Measurements from ENCODE around the gene EXD3. TPM values are rescaled to one million over a fixed set of nuclear protein-coding genes. Genes with fewer than 3 reads are reported as not detected.
A peak's percentile ranks its signal among the peaks of the same experiment; 100 is the strongest.

The EXD3 gene
- total and polyA plus RNA-seq, 2 of the 13 experiments (the other 11 are each of a cell fraction or from before 2014, with no cell fraction given), result 2.7 to 4.8 TPM

DNA sequence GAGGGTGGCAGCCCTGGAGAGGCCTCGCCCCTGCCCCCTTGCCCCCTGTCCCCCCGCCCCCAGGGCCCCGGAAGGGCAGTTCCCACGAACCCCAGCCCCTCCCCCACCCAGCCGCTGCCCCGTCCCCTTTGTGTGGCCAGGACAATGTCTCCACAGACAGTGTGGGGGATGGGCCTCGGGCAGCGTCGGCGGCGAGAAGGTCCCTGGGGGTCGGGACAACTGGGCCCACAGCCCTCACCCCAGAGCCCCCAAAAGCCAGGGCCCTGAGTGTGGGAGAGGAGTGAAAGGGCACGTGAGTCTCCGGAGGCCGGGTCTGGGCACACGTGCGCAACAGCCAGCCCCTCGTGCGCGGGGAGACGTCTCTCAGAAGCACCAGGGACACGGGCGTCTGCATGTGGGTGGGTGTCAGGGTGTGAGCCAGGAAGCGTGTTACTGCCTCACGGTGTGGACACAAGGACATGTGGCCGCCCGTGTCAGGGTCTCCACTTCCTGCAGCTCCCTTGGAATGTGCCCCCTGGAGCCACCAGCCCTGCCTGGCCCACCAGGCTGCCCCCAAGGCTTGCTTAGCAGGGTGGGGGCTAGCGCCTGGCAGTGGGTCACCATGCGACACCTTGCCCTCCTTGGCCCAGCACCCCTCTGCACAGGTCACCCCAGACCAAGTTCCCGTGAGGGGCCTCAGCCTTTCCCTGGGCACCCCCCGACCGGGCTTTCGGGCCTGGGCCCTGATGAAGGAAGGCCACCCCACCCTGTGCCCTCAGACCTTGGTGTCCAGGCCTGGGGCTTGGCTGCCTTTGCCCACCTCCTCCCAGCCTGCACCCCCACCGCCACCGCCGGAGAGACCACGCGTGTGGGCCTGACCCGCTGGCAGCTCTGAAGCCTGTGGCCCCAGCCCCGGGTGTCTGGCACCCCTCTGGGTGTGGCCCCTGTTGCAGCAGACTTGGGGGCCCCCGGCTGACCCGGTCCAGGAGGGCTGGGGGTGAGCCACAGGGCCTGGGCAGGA, 108.1 kb downstream of the EXD3 start (continued):
- no peak for TF ChIP-seq ZNF598 (CRISPR knock-in tag; IDR thresholded peaks at IDR 0.05; ENCODE audit: borderline replicate concordance)
- TF ChIP-seq SOX13 (IDR thresholded peaks at IDR 0.05), result no peak
- peak in 1 of 2 experiments; percentile 24; a peak in 1 of 4 replicates for TF ChIP-seq SOX13 (CRISPR knock-in tag; conservative IDR thresholded peaks at IDR 0.05 in 1 of 2, IDR thresholded peaks at IDR 0.05 in 1 of 2)
- no peak for TF ChIP-seq HIVEP1 (CRISPR knock-in tag; IDR thresholded peaks at IDR 0.05)
- TF ChIP-seq ZBTB38 (CRISPR knock-in tag; IDR thresholded peaks at IDR 0.05), result no peak
- TF ChIP-seq TCF7L2 (IDR thresholded peaks at IDR 0.05; ENCODE audit: low read depth, low read length), result no peak
- TF ChIP-seq KDM2A (CRISPR knock-in tag; IDR thresholded peaks at IDR 0.05; ENCODE audit: borderline replicate concordance, low read depth), result peak; percentile 19; the same call in 1 of the 2 replicates
- TF ChIP-seq HOXA9 (CRISPR knock-in tag; IDR thresholded peaks at IDR 0.05; ENCODE audit: borderline replicate concordance), result no peak
- TF ChIP-seq DMAP1 (CRISPR knock-in tag; IDR thresholded peaks at IDR 0.05), result no peak
- TF ChIP-seq TAF1 (CRISPR knock-in tag; IDR thresholded peaks at IDR 0.05), result no peak
- no peak for TF ChIP-seq FOXP4 (CRISPR knock-in tag; IDR thresholded peaks at IDR 0.05)
- TF ChIP-seq JDP2 (CRISPR knock-in tag; IDR thresholded peaks at IDR 0.05; ENCODE audit: borderline replicate concordance), result no peak
- TF ChIP-seq TOE1 (CRISPR knock-in tag; IDR thresholded peaks at IDR 0.05), result no peak
- TF ChIP-seq ZNF850 (CRISPR knock-in tag; conservative IDR thresholded peaks at IDR 0.05), result no peak
- TF ChIP-seq TOPORS (CRISPR knock-in tag; IDR thresholded peaks at IDR 0.05), result no peak
- TF ChIP-seq, protein P1, sequence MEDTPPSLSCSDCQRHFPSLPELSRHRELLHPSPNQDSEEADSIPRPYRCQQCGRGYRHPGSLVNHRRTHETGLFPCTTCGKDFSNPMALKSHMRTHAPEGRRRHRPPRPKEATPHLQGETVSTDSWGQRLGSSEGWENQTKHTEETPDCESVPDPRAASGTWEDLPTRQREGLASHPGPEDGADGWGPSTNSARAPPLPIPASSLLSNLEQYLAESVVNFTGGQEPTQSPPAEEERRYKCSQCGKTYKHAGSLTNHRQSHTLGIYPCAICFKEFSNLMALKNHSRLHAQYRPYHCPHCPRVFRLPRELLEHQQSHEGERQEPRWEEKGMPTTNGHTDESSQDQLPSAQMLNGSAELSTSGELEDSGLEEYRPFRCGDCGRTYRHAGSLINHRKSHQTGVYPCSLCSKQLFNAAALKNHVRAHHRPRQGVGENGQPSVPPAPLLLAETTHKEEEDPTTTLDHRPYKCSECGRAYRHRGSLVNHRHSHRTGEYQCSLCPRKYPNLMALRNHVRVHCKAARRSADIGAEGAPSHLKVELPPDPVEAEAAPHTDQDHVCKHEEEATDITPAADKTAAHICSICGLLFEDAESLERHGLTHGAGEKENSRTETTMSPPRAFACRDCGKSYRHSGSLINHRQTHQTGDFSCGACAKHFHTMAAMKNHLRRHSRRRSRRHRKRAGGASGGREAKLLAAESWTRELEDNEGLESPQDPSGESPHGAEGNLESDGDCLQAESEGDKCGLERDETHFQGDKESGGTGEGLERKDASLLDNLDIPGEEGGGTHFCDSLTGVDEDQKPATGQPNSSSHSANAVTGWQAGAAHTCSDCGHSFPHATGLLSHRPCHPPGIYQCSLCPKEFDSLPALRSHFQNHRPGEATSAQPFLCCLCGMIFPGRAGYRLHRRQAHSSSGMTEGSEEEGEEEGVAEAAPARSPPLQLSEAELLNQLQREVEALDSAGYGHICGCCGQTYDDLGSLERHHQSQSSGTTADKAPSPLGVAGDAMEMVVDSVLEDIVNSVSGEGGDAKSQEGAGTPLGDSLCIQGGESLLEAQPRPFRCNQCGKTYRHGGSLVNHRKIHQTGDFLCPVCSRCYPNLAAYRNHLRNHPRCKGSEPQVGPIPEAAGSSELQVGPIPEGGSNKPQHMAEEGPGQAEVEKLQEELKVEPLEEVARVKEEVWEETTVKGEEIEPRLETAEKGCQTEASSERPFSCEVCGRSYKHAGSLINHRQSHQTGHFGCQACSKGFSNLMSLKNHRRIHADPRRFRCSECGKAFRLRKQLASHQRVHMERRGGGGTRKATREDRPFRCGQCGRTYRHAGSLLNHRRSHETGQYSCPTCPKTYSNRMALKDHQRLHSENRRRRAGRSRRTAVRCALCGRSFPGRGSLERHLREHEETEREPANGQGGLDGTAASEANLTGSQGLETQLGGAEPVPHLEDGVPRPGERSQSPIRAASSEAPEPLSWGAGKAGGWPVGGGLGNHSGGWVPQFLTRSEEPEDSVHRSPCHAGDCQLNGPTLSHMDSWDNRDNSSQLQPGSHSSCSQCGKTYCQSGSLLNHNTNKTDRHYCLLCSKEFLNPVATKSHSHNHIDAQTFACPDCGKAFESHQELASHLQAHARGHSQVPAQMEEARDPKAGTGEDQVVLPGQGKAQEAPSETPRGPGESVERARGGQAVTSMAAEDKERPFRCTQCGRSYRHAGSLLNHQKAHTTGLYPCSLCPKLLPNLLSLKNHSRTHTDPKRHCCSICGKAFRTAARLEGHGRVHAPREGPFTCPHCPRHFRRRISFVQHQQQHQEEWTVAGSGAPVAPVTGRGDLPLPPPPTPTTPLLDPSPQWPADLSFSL (CRISPR knock-in tag; IDR thresholded peaks at IDR 0.05), result no peak
- TF ChIP-seq HCFC1 (IDR thresholded peaks at IDR 0.05; ENCODE audit: low read depth, low read length), result no peak
